Hair follicle dermal papilla cell (primary cell): Measurements from ENCODE around the gene CSF2RB. TPM values are rescaled to one million over a fixed set of nuclear protein-coding genes. Genes with fewer than 3 reads are reported as not detected.

Source experiments
- total RNA-seq: library from RNA; depleted of rRNA; stranded (reverse); fragments of >200 nt; gene quantifications from 2 replicates; pipeline ENCODE4 v1.2.3, GENCODE V29; 2012

The CSF2RB gene
- total RNA-seq, result 0.24 TPM in 1 of 2 replicates, not detected in the other

GRCh38 chr22:36913427-36914389 lies at the start of gene CSF2RB:
CSF2RB (plus strand) TSS chr22:36913628; CDS start chr22:36922208, 8,580 bp downstream.

Other genes starting within 250 kb of the CSF2RB start
- not detected in 2 replicates for gene CACNG2, start 209.9 kb upstream of the CSF2RB start, total RNA-seq
- 12.8 and 20.6 TPM in 2 replicates for gene IFT27, start 137.5 kb upstream of the CSF2RB start, total RNA-seq
- not detected in 2 replicates for gene PVALB, start 96.6 kb upstream of the CSF2RB start, total RNA-seq
- not detected in 2 replicates for gene NCF4, start 52.6 kb upstream of the CSF2RB start, total RNA-seq
- 23.4 and 24.0 TPM in 2 replicates for gene TST, start 105.8 kb downstream of the CSF2RB start, total RNA-seq
- 69.0 and 72.3 TPM in 2 replicates for gene MPST, start 106.1 kb downstream of the CSF2RB start, total RNA-seq
- gene KCTD17, start 138.1 kb downstream of the CSF2RB start, total RNA-seq, result 26.8 and 30.2 TPM in 2 replicates
- not detected in 2 replicates for gene TMPRSS6, start 196.1 kb downstream of the CSF2RB start, total RNA-seq
- gene IL2RB, start 236.3 kb downstream of the CSF2RB start, total RNA-seq, result 0.16 and 1.7 TPM in 2 replicates